Measurements from ENCODE around the gene THAP5. TPM values are rescaled to one million over a fixed set of nuclear protein-coding genes. Genes with fewer than 3 reads are reported as not detected.

The THAP5 gene
- total RNA-seq, 4 donors from 2014 or later = 12.8 to 27.2 (median 19.8) TPM

GRCh38 chr7:108533712-108534111 is 35.8 kb downstream of the THAP5 start:
- no peaks in the 10 kb centered on the region for H3K27me3 ChIP-seq
- no peak for DNase-seq (ENCODE audit: low spot score in 2 of 2)
- TF ChIP-seq CTCF (IDR thresholded peaks at IDR 0.05) (no peak), POLR2AphosphoS5 (IDR thresholded peaks at IDR 0.05) (no peak), POLR2A (IDR thresholded peaks at IDR 0.05) (no peak)
- 95% methylated on average over 3 of the region's 3 CpGs for WGBS
- no peak overlapping the region for H3K4me3 ChIP-seq
- no peaks in the 10 kb centered on the region for H3K4me1 ChIP-seq
- no peaks in the 10 kb centered on the region for H3K9me3 ChIP-seq
- H3K27ac ChIP-seq = no peak overlapping the region
- no peaks in the 10 kb centered on the region for H3K36me3 ChIP-seq

GRCh38 chr7:108529341-108529740 is 40.2 kb downstream of the THAP5 start:
- H3K4me3 ChIP-seq = no peak overlapping the region
- DNase-seq (ENCODE audit: low spot score in 2 of 2) = no peak
- H3K9me3 ChIP-seq = no peaks in the 10 kb centered on the region
- no peaks in the 10 kb centered on the region for H3K27me3 ChIP-seq
- peak overlapping the region; percentile 2 for H3K27ac ChIP-seq
- H3K36me3 ChIP-seq = no peaks in the 10 kb centered on the region
- no peak for TF ChIP-seq POLR2A (IDR thresholded peaks at IDR 0.05)
- TF ChIP-seq EP300 (IDR thresholded peaks at IDR 0.05) = no peak
- no peak for TF ChIP-seq POLR2AphosphoS5 (IDR thresholded peaks at IDR 0.05)
- no peak for TF ChIP-seq CTCF (IDR thresholded peaks at IDR 0.05)
- peaks cover 24% of the 10 kb centered on the region for H3K4me1 ChIP-seq
- WGBS = 53% methylated on average over 3 of the region's 3 CpGs

GRCh38 chr7:108528183-108528712 is 41.3 kb downstream of the THAP5 start:
- Histone ChIP-seq H3K27ac (peak overlapping the region; percentile 100), H3K27me3 (no peaks in the 10 kb centered on the region), H3K4me1 (peaks cover 35% of the 10 kb centered on the region), H3K36me3 (no peaks in the 10 kb centered on the region), H3K4me3 (no peak overlapping the region), H3K9me3 (no peaks in the 10 kb centered on the region)
- WGBS = 65% methylated on average over 6 of the region's 6 CpGs
- no peak for DNase-seq (ENCODE audit: low spot score in 2 of 2)
- TF ChIP-seq POLR2A (IDR thresholded peaks at IDR 0.05) = no peak
- peak in 1 of 3 donors; percentile 18 for TF ChIP-seq POLR2AphosphoS5 (IDR thresholded peaks at IDR 0.05)

GRCh38 chr7:108526768-108527017 is 42.8 kb downstream of the THAP5 start:
- DNase-seq (ENCODE audit: low spot score in 2 of 2) = no peak
- Histone ChIP-seq H3K4me3 (peak overlapping the region; percentile 73), H3K9me3 (no peaks in the 10 kb centered on the region), H3K36me3 (no peaks in the 10 kb centered on the region), H3K27me3 (no peaks in the 10 kb centered on the region), H3K27ac (peak overlapping the region; percentile 100), H3K4me1 (peaks cover 47% of the 10 kb centered on the region)
- WGBS = 5% methylated on average over 3 of the region's 3 CpGs
- no peak for TF ChIP-seq EP300 (IDR thresholded peaks at IDR 0.05)
- TF ChIP-seq POLR2AphosphoS5 (IDR thresholded peaks at IDR 0.05) = no peak
- TF ChIP-seq CTCF (IDR thresholded peaks at IDR 0.05) = no peak
- TF ChIP-seq POLR2A (IDR thresholded peaks at IDR 0.05) = no peak

GRCh38 chr7:108525985-108526767 is 43.3 kb downstream of the THAP5 start, which contains the start of gene PNPLA8:
Gene PNPLA8, minus strand, starts transcription at chr7:108526135. Its CDS starts 10,644 bp downstream, at chr7:108515491.
- peak; percentile 100 for DNase-seq (ENCODE audit: low spot score in 2 of 2)
- peak within 1 kb of the TSS; percentile 73 for H3K4me3 ChIP-seq
- H3K4me1 ChIP-seq = peaks cover 51% of the 10 kb centered on the region
- peak; percentile 37 to 94 for TF ChIP-seq POLR2A (IDR thresholded peaks at IDR 0.05)
- TF ChIP-seq POLR2AphosphoS5 (IDR thresholded peaks at IDR 0.05) = peak; percentile 29 to 97 (median 73)
- peak; percentile 97 for TF ChIP-seq EP300 (IDR thresholded peaks at IDR 0.05)
- TF ChIP-seq CTCF (IDR thresholded peaks at IDR 0.05) = no peak
- WGBS = 0% methylated on average over 29 of the region's 64 CpGs
- no peaks in the 10 kb centered on the region for H3K36me3 ChIP-seq
- peak within 1 kb of the TSS; percentile 100 for H3K27ac ChIP-seq
- H3K27me3 ChIP-seq = no peaks in the 10 kb centered on the region
- no peaks in the 10 kb centered on the region for H3K9me3 ChIP-seq
